K562 (cell line): Measurements from ENCODE around the gene MAML3. TPM values are rescaled to one million over a fixed set of nuclear protein-coding genes. Genes with fewer than 3 reads are reported as not detected.
A peak's percentile ranks its signal among the peaks of the same experiment; 100 is the strongest.

ENCODE experiments used
- CREB1 ChIP-seq, 2 experiments: sonication (generic) in 1 of 2; formaldehyde crosslinking in 1 of 2; IDR thresholded peaks; 2 replicates each; pipeline versions ENCODE4 v1.6.1 to v1.8.0; 2012 to 2022; ENCODE audit warnings: inconsistent platforms in 1 of 2, mild to moderate bottlenecking in 1 of 2, missing genetic modification reagents in 1 of 2, moderate library complexity in 1 of 2
- FIP1L1 ChIP-seq: fragments of 200-400 bp; formaldehyde crosslinking; IDR thresholded peaks from 2 replicates; pipeline ENCODE4 v1.6.1; 2018; ENCODE audit warnings: mild to moderate bottlenecking, low read depth, low read length; ENCODE audit not compliant: poor library complexity, severe bottlenecking
- HDAC3 ChIP-seq: fragments of 450-650 bp; IDR thresholded peaks from 2 replicates; pipeline ENCODE4 v1.6.1; 2018; ENCODE audit warnings: borderline replicate concordance, mild to moderate bottlenecking, moderate library complexity; ENCODE audit not compliant: partially characterized antibody
- HOMEZ ChIP-seq: fragments of 250-450 bp; sonication (Bioruptor Pico); IDR thresholded peaks from 2 replicates; pipeline ENCODE4 v1.4.0; 2020; ENCODE audit warnings: mild to moderate bottlenecking, moderate library complexity
- JUNB ChIP-seq: fragments of 450-650 bp; formaldehyde crosslinking; conservative IDR thresholded peaks from 2 replicates; pipeline ENCODE4 v1.4.0; 2020; ENCODE audit warnings: mild to moderate bottlenecking
- MITF ChIP-seq: IDR thresholded peaks from 2 replicates; pipeline ENCODE4 v1.6.1; 2014; ENCODE audit warnings: antibody characterized with exemption
- NFE2 ChIP-seq: IDR thresholded peaks from 2 replicates; pipeline ENCODE4 v1.6.1; 2014; ENCODE audit warnings: antibody characterized with exemption, low read depth
- NFIC ChIP-seq: fragments of 450-650 bp; IDR thresholded peaks from 2 replicates; pipeline ENCODE4 v1.6.1; 2017; ENCODE audit warnings: mild to moderate bottlenecking, inconsistent platforms
- PHF20 ChIP-seq: fragments of 450-650 bp; IDR thresholded peaks from 2 replicates; pipeline ENCODE4 v1.6.1; 2018; ENCODE audit not compliant: partially characterized antibody
- PHF21A ChIP-seq: fragments of 450-650 bp; IDR thresholded peaks from 2 replicates; pipeline ENCODE4 v1.6.1; 2017; ENCODE audit warnings: low read depth, borderline replicate concordance
- POLR2B ChIP-seq: fragments of 450-650 bp; IDR thresholded peaks from 2 replicates; pipeline ENCODE4 v1.6.1; 2018; ENCODE audit warnings: low read depth; ENCODE audit not compliant: partially characterized antibody
- PRMT5 ChIP-seq: sonication (generic); formaldehyde crosslinking; IDR thresholded peaks from 2 replicates; pipeline ENCODE4 v1.5.0; 2020; ENCODE audit warnings: missing genetic modification reagents
- RFX5 ChIP-seq: IDR thresholded peaks from 2 replicates; pipeline ENCODE4 v1.6.1; 2011; ENCODE audit warnings: low read depth, mild to moderate bottlenecking, improper control_type of control experiment, low read length
- SMARCC2 ChIP-seq: fragments of 450-650 bp; IDR thresholded peaks from 2 replicates; pipeline ENCODE4 v1.6.1; 2017; ENCODE audit warnings: antibody characterized with exemption, moderate library complexity, mild to moderate bottlenecking, low read depth
- SOX6 ChIP-seq: fragments of 450-650 bp; IDR thresholded peaks from 2 replicates; pipeline ENCODE4 v1.6.1; 2014; ENCODE audit warnings: mild to moderate bottlenecking
- ZNF23 ChIP-seq: fragments of 250-450 bp; sonication (Bioruptor Pico); IDR thresholded peaks from 2 replicates; pipeline ENCODE4 v1.4.0; 2020; ENCODE audit warnings: mild to moderate bottlenecking
- ZNF785 ChIP-seq: fragments of 250-450 bp; sonication (Bioruptor Pico); IDR thresholded peaks from 2 replicates; pipeline ENCODE4 v1.4.0; 2020; ENCODE audit warnings: mild to moderate bottlenecking
- ZSCAN32 ChIP-seq: fragments of 450-650 bp; formaldehyde crosslinking; IDR thresholded peaks from 2 replicates; pipeline ENCODE4 v1.4.0; 2020; ENCODE audit warnings: mild to moderate bottlenecking, moderate library complexity
- polyA plus RNA-seq, 8 experiments: library from polyadenylated mRNA; depleted of rRNA in 4 of 8; stranded (reverse) in 5 of 8; unstranded in 3 of 8; fragments of >200 nt; fragmentation: Nextera tagmentation in 2 of 8; fragmentation: Illumina TruSeq in 1 of 8; extraction: Ambion mirVana in 2 of 8; extraction: Trizol in 1 of 8; gene quantifications; 2 replicates each; pipeline versions ENCODE4 v1.2.1 to v1.2.3, GENCODE V29; 2011 to 2014; ENCODE audit warnings: inconsistent platforms in 1 of 8, missing spikeins in 1 of 8
- total RNA-seq, 7 experiments: library from RNA; depleted of rRNA in 6 of 7; stranded (reverse); fragments of >200 nt in 6 of 7; fragmentation: Illumina TruSeq in 2 of 7; extraction: Trizol in 2 of 7; gene quantifications; 2 replicates each; pipeline versions ENCODE4 v1.2.1 to v1.2.3, GENCODE V29; 2011 to 2021; ENCODE audit warnings: low replicate concordance in 1 of 7
- TF ChIP-seq, protein P1 (sequence below): sonication (generic); formaldehyde crosslinking; IDR thresholded peaks from 2 replicates; pipeline ENCODE4 v1.8.0; 2023; ENCODE audit warnings: mild to moderate bottlenecking, missing genetic modification reagents
- TF ChIP-seq, protein P2 (sequence below), 3 experiments: fragments of 200-800 bp in 1 of 3; sonication (Bioruptor generic) in 1 of 3; sonication (generic) in 1 of 3; formaldehyde crosslinking in 1 of 3; IDR thresholded peaks; 2 replicates each; pipeline versions ENCODE4 v1.6.1 to v1.8.0; 2016 to 2022; ENCODE audit warnings: mild to moderate bottlenecking in 2 of 3, missing compliant biosample characterization in 2 of 3, missing genetic modification characterization in 2 of 3, missing genetic modification reagents in 1 of 3
- TF ChIP-seq, protein P3 (sequence below), 3 experiments: IDR thresholded peaks in 2 of 3; conservative IDR thresholded peaks in 1 of 3; 2 replicates each; pipeline ENCODE4 v1.5.1; 2011 to 2012; ENCODE audit warnings: low read length in 3 of 3, mild to moderate bottlenecking in 3 of 3, control low read depth in 2 of 3, improper control_type of control experiment in 1 of 3, inconsistent platforms in 1 of 3, low read depth in 1 of 3, mixed read lengths in 1 of 3, moderate library complexity in 1 of 3; ENCODE audit not compliant: insufficient read depth in 2 of 3

The MAML3 gene
- total and polyA plus RNA-seq, 9 of the 15 experiments (the other 6 are each of a cell fraction or from before 2014, with no cell fraction given) = 0.01 to 0.55 (median 0.25) TPM

- TF ChIP-seq PRMT5 (CRISPR knock-in tag) (no peak), JUNB (CRISPR knock-in tag) (no peak), SOX6 (no peak), FIP1L1 (no peak), HDAC3 (no peak), ZNF23 (CRISPR knock-in tag) (no peak), NFIC (no peak), MITF (no peak), PHF21A (no peak), PHF20 (no peak), SMARCC2 (no peak), RFX5 (no peak), ZSCAN32 (CRISPR knock-in tag) (no peak), ZNF785 (CRISPR knock-in tag) (no peak), NFE2 (no peak), CREB1 (IDR thresholded peaks at IDR 0.05) (no peak), CREB1 (CRISPR knock-in tag; IDR thresholded peaks at IDR 0.05) (no peak), HOMEZ (no peak), POLR2B (no peak)
- TF ChIP-seq, protein P1, sequence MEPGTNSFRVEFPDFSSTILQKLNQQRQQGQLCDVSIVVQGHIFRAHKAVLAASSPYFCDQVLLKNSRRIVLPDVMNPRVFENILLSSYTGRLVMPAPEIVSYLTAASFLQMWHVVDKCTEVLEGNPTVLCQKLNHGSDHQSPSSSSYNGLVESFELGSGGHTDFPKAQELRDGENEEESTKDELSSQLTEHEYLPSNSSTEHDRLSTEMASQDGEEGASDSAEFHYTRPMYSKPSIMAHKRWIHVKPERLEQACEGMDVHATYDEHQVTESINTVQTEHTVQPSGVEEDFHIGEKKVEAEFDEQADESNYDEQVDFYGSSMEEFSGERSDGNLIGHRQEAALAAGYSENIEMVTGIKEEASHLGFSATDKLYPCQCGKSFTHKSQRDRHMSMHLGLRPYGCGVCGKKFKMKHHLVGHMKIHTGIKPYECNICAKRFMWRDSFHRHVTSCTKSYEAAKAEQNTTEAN = no peak
- TF ChIP-seq, protein P2, sequence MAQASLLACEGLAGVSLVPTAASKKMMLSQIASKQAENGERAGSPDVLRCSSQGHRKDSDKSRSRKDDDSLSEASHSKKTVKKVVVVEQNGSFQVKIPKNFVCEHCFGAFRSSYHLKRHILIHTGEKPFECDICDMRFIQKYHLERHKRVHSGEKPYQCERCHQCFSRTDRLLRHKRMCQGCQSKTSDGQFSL (CRISPR knock-in tag; IDR thresholded peaks at IDR 0.05) = no peak
- TF ChIP-seq, protein P2 (tag; IDR thresholded peaks at IDR 0.05) = no peak
- TF ChIP-seq, protein P3, sequence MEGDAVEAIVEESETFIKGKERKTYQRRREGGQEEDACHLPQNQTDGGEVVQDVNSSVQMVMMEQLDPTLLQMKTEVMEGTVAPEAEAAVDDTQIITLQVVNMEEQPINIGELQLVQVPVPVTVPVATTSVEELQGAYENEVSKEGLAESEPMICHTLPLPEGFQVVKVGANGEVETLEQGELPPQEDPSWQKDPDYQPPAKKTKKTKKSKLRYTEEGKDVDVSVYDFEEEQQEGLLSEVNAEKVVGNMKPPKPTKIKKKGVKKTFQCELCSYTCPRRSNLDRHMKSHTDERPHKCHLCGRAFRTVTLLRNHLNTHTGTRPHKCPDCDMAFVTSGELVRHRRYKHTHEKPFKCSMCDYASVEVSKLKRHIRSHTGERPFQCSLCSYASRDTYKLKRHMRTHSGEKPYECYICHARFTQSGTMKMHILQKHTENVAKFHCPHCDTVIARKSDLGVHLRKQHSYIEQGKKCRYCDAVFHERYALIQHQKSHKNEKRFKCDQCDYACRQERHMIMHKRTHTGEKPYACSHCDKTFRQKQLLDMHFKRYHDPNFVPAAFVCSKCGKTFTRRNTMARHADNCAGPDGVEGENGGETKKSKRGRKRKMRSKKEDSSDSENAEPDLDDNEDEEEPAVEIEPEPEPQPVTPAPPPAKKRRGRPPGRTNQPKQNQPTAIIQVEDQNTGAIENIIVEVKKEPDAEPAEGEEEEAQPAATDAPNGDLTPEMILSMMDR (IDR thresholded peaks at IDR 0.05 in 2 of 3, conservative IDR thresholded peaks at IDR 0.05 in 1 of 3; ENCODE audit: insufficient read depth in 2 of 3, low read depth in 1 of 3, low read length in 3 of 3) = peak; percentile 44 to 88 (median 65); a peak in 5 of 6 replicates
Observed at GRCh38 chr4:139761461-139761860, 392.5 kb downstream of the MAML3 start (continued).
